GM10847 (cell line): ENCODE measurements around the gene MED27.

Experiments used
- POLR2A ChIP-seq: IDR thresholded peaks from 2 replicates; pipeline ENCODE4 v1.6.1; 2011; ENCODE audit not compliant: insufficient read length; ENCODE audit errors: extremely low read depth

Gene MED27

GRCh38 chr9:131869348-131869747, 210.3 kb downstream of the MED27 start:
- TF ChIP-seq POLR2A: no peak

GRCh38 chr9:131868766-131869165, 210.9 kb downstream of the MED27 start:
- no peak for TF ChIP-seq POLR2A

- TF ChIP-seq POLR2A: no peak
These were observed 212.0 kb downstream of the MED27 start for GRCh38 chr9:131867611-131868192.

DNA sequence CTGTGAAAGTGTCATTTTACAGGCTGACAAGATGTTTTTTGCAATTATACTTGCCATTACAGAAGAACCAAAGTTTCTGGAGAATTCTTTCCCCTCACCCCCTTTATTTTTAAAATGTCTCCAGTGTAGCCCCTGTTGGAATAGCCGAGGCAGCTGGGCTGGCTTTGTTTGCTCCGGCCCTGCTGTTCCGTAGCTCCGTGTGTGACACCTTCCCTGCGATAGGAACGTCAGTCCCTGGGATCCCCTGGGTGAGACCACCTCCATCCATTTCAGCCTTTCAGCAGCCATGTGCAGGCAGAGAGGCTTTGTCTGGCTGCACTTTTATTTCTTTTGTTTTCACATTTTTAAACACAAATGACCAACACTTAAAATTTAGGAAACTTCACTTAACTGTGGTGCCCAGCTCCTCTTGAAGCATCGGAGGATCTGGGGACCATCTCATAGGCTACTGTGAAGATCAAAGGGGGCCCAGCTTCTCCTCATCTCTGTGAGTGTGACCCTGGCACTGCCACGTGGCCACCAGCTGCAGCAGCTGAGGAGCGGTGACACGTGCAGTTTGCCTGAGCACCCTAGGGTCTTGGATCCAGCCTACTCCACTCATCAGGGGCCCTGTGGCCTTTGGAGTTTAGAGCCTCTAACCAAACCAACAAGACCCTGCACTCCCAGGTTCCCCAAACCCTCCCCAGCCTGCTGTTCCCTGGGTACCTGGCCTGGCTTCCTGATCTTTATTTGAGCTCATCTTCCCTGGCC, 214.0 kb downstream of the MED27 start:
- no peak for TF ChIP-seq POLR2A

DNA sequence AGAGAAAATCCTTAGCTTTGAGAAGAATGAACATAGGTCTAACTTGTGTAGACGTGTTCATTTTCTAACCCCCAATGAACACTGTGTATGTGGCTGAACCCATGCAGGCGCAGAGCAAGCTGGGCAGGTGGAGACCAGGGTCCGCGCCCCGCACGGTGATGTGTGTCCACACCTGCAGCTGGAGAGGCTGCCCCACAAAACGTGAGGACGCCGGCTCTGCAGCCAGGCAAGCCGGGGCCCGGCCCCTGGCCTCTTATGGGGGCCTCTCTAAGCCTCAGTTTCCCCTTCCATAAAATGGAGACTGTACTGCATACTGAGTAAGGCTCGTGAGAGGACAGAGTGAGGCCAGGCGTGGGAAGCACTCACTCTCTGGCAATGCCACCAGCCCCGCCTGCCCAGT, 215.1 kb downstream of the MED27 start:
- TF ChIP-seq POLR2A: no peak

DNA sequence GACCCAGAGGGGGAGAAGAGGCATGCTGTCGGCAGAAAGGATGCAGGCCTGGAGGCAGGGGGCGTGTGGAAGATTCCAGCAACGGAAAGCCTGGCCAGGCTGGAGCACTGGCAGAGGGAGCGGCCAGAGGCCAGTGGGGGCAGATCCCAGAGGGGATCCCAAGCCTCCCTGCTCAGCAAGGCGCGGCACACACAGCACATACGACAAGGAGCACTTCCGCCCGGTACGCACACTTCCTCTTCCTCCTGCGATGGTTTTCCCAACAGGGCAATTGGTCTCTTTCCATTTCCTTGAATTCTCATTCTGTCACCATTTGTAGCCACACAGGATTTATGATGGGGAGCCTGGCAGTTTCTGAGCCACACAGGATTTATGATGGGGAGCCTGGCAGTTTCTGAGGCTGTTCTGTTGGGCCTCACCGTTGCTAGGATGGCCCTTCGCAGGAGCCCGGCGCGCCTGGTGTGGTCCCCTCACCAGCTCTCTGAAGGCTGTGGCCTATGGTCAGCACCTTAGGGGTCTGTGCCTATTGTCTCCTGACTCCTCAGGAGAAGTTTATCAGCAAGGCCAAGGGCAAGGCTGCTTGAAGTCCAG, 216.3 kb downstream of the MED27 start:
- no peak for TF ChIP-seq POLR2A

DNA sequence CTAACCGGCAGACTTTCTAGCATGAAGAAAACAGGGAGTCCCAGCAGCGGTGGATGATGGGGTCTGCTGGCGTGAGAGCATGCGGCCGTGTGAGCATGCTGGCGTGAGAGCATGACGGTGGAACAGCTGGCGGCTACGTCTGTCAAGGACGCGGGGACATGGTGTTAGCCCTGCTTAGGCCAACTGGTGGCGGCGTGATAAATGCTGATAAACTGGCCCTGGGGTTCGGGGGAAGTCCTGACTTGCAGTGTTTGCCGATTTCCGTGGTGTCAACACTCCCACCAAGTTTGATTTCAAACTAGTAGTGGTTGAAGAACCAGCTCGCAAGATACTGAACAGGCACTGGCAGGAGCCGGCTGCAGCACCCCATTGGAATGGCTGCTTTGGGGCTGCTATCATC, 217.4 kb downstream of the MED27 start:
- no peak for TF ChIP-seq POLR2A

DNA sequence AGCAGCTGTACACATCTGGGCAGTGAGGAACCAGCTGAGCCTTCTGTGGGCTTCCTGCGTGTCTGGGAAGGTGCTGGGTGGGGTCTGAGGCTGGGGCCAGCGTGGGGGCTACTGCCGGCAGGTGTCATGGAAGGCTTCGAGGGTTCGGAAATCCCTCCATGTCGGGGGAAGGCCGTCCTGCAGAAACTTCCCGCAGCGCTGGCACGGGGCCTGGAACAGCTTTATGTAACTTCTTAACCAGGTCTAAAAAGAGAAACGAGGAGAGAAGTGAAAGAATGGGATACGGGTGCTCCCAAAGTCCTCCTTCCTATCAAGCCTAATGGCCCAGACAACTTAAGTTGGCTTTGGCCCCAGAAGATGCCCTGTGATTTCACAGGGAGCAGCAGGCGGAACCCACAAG, 219.2 kb downstream of the MED27 start:
- no peak for TF ChIP-seq POLR2A

DNA sequence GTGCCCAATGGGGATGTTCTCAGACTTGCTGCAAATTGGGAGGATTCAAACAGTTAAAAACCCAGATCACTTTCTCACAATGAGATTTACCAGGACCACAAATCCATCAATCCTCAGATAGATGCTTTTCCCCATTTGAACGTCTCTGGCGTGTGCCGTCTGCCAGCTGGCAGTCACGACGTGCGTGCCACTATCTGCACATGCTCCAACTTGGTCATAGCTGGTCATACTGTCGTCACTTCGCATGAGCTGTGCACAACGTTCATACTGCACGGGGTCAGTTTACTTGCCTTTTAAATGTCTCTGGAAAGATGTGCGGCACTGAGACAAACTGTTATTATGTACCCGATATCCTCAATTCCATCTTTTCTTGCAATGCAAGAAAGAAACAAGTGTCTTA, 221.5 kb downstream of the MED27 start:
- TF ChIP-seq POLR2A: no peak

DNA sequence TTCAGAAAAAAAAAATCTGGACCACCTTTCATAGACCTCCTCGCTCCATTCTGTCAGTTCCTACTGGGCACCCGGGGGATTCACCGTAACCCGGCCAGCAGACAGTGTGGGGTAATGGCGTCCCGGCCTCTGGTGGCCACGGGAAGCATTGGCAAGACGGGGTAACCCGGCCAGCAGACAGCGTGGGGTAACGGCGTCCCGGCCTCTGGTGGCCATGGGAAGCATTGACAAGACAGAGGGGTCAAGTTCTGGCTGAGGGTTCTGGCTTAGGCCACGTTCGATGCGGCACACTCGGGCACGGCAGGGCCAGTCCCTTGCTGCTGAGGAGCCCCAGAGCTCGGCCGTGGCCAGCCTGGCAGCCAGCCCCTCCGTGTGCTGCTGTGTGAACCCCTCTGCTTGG, 223.6 kb downstream of the MED27 start:
- no peak for TF ChIP-seq POLR2A

- no peak for TF ChIP-seq POLR2A
These were observed 224.6 kb downstream of the MED27 start for GRCh38 chr9:131854896-131855613.

GRCh38 chr9:131854334-131854733, 225.3 kb downstream of the MED27 start:
- no peak for TF ChIP-seq POLR2A

- TF ChIP-seq POLR2A: no peak
These were observed 226.2 kb downstream of the MED27 start for GRCh38 chr9:131853434-131853833.

DNA sequence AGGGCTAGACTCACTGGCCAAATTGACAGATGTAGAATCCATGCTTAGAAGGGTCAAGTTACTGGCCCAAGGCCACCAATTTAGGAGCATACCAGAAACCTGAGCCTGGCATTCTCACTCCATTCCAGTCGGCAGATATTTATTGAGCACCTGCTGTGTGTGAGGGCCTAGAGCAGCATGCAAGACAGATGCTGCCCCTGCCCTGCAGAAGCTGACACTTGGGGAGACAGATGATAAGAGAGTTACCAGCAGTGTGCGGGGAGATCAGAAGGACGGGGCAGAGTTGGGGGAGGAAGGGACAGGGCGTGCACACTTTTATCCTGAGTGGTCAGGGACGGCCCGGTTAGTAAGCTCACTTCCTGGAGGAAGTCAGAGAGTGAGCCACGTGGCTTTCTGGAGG, 228.3 kb downstream of the MED27 start:
- TF ChIP-seq POLR2A: no peak

DNA sequence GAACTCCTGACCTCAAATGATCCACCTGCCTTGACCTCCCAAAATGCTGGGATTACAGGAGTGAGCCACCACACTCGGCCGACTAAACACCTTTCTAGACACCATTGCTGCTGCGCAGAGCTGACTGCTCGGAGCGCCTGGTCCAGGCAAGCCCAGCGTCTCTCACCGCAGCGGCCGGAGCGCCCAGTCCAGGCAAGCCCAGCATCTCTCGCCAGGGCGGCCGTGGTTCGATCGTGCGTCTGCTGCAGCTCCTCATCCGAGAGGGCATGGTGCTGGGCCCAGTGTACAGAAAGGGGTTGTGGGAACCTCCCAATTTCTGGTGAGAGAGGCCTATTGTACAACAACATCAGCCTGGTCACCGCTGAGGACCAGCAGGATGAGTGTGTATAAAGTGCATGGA, 230.3 kb downstream of the MED27 start:
- TF ChIP-seq POLR2A: no peak
